Islet precursor cell (in vitro differentiated cells): ENCODE measurements around the gene HOXA5.

Source experiments
- DNase-seq: peaks from one replicate; pipeline ENCODE4 v3.0.0-alpha.2; 2018

Gene HOXA5

DNA sequence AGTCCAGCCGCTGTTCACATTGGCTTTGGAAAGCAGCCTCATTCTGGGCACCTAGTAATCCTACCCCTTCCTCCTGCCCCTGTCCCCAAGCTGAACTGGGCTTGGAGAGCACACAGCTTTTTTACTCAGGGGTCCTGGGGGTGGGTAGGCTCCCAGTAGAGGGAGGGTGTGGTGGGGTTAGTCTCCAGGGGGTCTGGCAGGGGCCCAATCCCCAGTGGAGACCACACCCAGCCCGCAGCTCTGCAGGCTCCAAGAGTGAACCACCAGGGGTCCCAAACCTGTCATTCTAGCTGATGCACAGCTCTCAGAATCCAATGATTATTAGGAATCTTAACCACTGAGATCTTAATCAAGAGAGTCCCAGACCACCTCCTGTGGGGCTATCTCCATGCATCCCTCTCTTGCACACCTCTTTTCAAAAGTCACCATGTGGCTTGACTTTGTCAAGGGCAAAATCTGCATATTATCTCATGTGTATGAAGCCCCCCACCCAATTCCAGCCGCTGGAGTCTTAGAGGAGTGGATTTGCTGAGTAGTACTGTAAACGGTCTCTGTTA is 38.9 kb upstream of the HOXA5 start:
- peak; percentile 53 for DNase-seq

DNA sequence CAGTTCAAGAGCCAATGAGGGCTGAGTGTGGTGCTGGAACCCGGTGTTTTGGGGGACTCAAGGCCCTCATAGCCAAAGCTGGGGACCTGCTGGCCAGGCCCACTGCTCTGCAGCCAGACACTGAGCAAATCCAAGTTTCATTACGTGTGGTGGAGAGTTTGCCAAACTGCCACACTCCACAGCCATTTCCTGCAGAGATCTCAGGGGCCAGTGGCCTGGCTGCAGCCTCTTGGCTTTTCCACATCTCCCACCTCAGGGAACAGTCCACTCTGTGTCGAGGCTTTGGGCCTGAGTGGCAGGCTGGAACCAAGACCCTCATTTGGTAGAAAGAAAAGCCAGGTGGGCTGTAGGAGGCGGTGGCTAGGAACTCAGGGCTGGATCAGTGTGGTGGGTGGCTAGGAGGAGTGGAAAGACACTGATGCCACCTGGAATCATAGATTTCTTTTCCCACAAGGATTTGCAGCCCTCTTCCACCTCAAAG is 38.4 kb upstream of the HOXA5 start:
- peak; percentile 43 for DNase-seq

- peak; percentile 44 for DNase-seq
These were observed 37.2 kb upstream of the HOXA5 start for GRCh38 chr7:27180431-27181420.

GRCh38 chr7:27179503-27180430 is 36.3 kb upstream of the HOXA5 start:
- peak; percentile 87 for DNase-seq

DNA sequence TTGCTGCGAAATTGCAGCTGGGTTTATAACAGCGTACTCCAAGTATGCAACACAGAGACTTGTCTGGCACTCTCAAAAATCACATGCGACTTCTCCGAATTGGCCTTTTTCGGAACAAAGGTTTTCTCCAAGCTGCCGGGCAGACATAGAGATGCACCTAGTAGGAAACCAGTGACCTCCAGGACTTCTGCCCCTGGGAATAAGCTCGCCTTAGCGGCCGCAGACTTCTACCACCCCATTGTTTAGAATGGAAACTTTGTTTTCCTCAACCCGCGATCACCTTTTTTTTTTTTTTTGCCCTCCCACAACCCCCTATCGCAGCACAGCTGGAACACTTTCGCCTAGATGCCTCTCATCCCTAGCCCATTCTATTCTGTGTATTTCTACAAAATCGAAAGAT is 35.5 kb upstream of the HOXA5 start:
- DNase-seq = peak; percentile 46

DNA sequence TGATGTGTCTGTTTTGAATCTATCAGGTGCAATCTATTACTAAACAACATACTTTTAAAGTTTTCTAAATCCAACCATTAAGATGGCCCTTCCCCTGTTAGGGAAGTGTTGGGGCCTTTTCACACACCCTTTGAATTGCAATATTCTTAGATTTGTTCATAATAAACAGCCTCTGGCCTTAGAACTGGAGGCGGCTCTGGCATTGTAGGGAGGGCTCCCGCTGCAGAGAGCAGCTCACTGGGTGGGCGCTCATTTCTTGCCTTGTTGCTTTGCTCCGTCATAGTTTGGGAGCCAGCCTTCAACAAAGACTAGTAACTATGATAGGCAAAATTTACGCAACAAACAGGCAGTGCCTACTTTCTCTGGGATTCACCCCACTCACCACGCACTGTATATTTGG is 34.9 kb upstream of the HOXA5 start:
- DNase-seq = peak; percentile 45

DNA sequence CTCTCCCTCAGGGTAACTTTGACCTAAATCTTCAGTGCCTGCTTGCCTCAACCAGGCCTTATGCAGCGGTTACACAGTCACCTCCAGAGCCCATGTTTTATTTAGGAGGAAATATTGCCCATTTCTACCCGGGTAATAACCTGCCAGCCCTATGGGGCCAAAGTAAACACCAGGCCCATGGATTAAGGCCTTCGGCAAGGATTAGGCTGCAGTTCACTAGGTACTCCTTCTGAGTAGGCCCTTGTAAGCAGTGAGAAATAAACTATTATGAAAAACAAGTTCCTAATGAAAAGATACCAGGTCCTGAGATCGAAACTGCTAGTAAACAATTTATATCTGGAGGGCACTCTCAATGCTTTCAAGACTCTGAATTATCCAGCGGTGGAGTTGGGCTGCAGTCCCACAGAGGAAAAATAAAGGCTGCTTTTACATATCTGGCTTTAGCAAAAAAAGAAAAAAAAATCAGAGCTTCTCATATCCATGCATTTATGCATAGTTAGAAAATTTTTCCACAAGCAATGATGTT is 34.4 kb upstream of the HOXA5 start:
- peak; percentile 15 for DNase-seq

- DNase-seq = peak; percentile 50
These were observed 33.7 kb upstream of the HOXA5 start for GRCh38 chr7:27176962-27177794.

DNA sequence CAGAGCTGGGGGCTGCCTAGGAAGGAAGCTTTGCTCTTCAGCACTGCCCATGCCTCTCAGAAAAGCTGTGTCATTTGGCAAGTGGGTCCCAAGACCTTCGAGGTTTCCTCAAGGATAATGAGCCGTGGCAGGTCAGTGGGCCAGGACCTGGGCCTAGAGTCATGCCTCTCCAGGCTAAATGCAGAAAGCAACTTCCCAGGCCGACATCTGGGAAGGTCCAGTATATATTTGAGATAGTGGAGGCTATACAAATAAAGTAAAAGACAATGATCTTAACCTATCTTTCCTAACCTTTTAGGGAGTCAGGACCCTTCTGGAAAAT is 33.0 kb upstream of the HOXA5 start:
- no peak for DNase-seq

- peak; percentile 77 for DNase-seq
These were observed 32.4 kb upstream of the HOXA5 start for GRCh38 chr7:27175626-27176523.

DNA sequence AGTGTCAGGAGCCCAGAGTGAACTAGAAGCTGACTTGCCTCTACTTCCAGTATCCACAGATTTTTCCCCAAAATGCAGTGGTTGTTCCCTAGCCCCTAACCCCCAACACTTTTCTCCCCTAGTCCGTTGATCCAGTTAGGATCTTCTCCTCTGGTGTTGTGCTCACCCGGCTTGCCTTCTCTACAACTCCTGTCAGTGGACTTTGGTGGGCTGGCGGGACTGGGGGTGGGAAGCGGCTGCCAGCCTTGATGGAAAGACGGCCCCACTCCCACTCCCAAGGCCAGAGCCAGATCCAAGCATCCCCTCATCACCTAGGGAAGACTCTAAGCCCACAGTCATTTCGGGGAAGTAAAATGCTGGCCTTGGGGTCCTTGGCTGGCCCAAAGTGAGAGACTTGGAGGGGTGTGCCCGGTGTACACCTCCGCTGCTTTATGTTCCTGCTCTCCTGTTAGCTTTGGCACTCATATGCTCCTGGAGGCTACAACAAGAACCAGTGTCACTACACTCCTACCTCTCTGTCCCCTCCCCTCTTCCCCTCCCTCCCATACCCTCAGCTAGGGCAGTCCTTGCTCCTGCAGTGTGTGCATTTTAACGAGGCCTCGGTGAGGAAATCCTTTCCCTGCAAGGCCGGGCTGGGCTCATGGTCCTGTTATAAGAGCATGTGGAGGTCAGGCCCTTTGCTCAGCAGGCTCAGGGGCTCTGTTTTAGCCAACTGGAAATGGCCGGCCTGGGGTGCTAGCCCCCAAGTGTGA is 31.6 kb upstream of the HOXA5 start:
- DNase-seq = no peak

DNA sequence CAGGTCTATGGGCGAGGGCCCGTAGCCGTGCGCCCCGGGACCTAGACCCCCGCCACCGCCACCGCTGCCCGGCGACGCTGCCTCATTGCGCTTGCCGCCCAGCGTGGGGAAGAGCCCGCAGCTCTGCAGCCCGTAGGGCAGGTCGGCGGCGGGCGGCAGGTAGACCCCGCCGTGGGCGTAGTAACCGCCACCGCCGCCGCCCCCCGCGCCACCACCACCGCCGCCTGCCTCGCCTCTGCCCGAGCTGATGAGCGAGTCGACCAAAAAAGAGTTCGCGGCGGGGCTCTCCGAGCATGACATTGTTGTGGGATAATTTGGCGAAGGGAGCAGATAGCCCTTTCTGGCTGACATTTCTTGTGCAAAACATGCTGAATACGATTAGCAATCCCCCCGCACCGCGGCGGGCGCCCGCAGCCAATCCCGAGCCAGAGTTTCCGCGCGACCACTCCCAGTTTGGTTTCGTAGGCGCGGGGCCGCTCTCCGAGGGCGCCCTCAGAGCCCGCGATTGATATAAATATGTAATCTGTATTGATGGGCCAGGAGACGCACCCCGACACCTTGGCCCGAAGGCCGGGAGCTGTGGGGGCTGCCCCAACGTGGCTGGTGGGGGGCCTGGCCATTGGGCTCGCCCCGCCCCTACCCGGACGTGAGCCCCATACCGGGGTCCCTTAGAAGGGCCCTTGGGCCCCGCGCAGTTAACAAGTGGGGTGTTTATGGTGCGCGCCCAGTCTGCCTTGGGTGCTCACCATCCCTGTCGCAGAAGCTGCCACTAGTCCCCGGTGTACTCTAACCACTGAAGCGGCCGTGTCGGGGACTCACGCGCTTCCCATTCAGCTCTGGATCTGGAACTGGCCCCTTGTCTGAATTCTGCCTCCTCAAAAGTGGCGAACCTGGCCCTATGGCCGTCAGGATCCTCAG is 30.7 kb upstream of the HOXA5 start, which contains the start of gene HOXA10:
TSS of gene HOXA10 (minus strand) at position 365 of the 918 bp plus-strand sequence. CDS start at position 351, 14 bp downstream.
- DNase-seq = peak; percentile 67

DNA sequence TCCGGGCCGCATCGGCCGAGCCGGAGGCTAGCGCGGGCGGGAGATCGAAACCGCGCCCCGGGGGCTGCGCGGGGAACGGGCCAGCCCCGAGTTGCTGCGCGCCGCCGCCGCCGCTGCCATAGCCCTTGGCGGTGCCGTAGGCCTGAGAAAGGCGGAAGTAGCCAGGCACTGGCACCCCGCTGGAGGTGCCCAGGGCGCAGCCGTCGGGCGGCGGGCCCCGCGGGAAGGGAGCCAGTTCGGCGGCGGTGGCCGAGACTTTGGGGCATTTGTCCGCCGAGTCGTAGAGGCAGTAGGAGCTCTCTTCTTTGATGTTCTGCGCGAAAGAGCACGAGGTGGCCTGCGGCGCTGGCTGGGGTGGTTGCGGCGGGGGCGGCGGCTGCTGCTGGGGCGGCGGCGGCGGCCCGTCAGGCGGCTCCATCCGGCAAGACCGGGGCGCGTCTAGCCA is 30.1 kb upstream of the HOXA5 start:
- DNase-seq = peak; percentile 59

DNA sequence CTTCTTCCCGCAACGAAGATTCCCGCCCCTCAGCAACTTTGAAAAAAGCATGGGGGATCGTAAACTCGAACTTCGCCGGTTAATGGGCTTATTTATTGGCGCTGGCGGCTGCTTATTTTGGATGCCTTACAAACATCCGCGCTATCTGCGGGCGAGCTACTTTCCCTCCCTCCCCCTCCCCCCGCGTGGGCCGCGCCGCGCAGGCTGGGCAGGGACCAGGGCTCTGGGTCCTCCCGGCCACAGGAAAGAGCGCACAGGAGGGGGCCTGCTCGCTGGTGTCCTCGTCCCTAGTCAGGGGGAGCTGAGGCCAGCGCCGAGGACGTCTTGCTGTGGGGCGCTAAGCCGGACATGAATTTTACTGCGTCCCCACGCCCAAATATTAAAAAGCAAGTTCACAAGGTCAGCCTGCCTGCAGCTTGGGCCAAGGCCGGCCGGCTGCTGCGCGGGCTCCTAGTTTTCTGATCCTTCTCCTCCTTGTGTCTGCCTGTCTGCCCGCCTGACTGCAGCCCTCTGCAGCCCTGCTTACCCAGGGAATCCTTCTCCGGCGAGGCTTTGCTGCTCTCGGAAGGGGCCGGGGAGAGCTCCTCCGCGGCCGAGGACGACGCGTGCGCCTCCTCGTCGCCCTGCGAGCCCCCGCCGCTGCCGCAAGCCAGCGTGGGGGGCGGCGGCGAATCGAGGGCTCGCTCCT is 29.5 kb upstream of the HOXA5 start:
- peak; percentile 77 for DNase-seq

- DNase-seq = peak; percentile 60
These were observed 28.9 kb upstream of the HOXA5 start for GRCh38 chr7:27172315-27172774.

GRCh38 chr7:27171637-27172314 is 28.3 kb upstream of the HOXA5 start:
- DNase-seq = peak; percentile 75

- DNase-seq = peak; percentile 85
These were observed 27.8 kb upstream of the HOXA5 start for GRCh38 chr7:27171325-27171636.
